Pons (tissue), 1 donor: ENCODE results near the gene DISP3.
"Not testable (repeated sequence)": the region's sequence is repeated elsewhere in the genome, so short reads cannot be mapped to it uniquely, and the experiment has no call there.

Experiments used
- DNase-seq: peaks from one replicate; pipeline ENCODE4 v3.0.0-alpha.2; 2016; ENCODE audit warnings: low spot score

The DISP3 gene

GRCh38 chr1:11576109-11576875 is 97.3 kb downstream of the DISP3 start:
- DNase-seq: no peak

DNA sequence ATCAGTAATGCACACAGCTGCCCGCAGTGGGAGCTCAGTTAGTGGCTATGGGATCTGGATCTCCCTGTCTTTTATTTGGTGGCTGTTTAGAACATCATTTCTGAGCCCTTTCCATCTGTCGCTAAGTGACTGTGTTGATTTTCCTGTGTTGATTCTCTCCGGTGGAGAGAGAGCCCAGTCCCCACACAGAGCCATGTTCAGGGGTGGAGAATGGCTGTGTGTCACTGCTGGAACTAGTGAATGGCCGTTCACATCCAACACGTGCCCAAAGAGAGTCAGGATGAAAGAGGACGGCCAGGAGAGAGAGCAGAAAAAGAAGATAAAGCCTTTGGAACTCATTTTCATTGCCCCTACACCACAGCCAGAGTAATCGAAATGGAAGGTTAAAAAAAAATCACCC is 99.0 kb downstream of the DISP3 start:
- no peak for DNase-seq

DNA sequence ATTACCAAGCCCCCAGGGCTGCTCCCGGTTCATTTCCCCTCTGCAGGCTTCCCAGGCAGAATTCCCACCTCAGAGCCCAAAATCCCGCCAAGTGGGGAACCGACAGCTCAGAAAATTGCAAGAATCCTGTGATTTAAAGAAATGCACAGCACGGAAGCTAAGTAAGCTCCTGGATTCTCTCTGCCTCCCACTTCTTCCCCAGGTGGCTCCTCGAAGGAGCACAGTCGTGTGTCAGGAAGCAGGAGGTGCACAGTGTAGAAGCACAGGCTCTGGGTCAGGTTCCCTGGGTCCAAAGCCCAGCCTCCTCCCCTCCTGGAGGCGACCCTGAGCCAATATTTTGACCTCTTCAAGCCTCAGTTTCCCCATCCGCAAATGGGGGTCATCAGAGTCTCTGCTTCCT is 100.6 kb downstream of the DISP3 start:
- no peak for DNase-seq

DNA sequence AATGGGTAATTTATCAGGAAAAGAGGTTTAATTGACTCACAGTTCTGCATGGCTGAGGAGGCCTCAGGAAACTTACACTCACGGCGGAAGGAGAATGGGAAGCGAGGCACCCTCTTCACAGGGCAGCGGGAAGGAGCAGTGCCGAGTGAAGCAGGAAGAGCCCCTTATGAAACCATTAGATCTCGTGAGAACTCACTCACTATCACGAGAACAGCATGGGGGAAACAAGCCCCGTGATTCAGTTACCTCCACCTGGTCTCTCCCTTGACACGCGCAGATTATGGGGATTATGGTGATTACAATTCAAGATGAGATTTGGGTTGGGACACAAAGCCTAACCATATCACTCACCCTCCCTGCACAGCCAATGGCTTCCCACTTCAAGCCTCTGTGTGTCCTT is 101.1 kb downstream of the DISP3 start:
- DNase-seq: not testable (repeated sequence)

GRCh38 chr1:11581445-11581991 is 102.6 kb downstream of the DISP3 start:
- no peak for DNase-seq

- DNase-seq: no peak
These were observed 106.4 kb downstream of the DISP3 start for GRCh38 chr1:11585389-11585788.
